Right cardiac atrium (tissue), 5 donors: ENCODE results near the gene ATF3. TPM values are rescaled to one million over a fixed set of nuclear protein-coding genes. Genes with fewer than 3 reads are reported as not detected.

Experiments
- ATAC-seq, 2 donors: fragments of 200-7000 bp; cut with Tn5 transposase; one replicate each; pipeline versions ENCODE4 v1.8.0 to v1.9.1; 2020; ENCODE audit warnings: moderate library complexity in 2 of 2, mild to moderate bottlenecking in 1 of 2
- DNase-seq, 3 donors: peaks; one replicate each; pipeline ENCODE4 v3.0.0-alpha.2; 2020
- H3K27ac ChIP-seq: one replicate; pipeline ENCODE4 v1.5.1; 2013; ENCODE audit warnings: mild to moderate bottlenecking, low read length, control low read depth, moderate library complexity
- H3K27me3 ChIP-seq: one replicate; pipeline ENCODE4 v1.6.1; 2013; ENCODE audit not compliant: control insufficient read depth, insufficient read depth
- H3K4me1 ChIP-seq: one replicate; pipeline ENCODE4 v1.6.1; 2013; ENCODE audit warnings: low read length; ENCODE audit not compliant: control insufficient read depth, insufficient read depth
- H3K4me3 ChIP-seq: one replicate; pipeline ENCODE4 v1.5.1; 2013; ENCODE audit warnings: low read length, control low read depth
- H3K9me3 ChIP-seq: one replicate; pipeline ENCODE4 v1.6.1; 2013; ENCODE audit warnings: low read length; ENCODE audit not compliant: control insufficient read depth
- WGBS: extraction: QIAGEN DNeasy Blood & Tissue Kit; methylation state at CpG from one replicate; pipeline ENCODE4 v1.1.7; 2013; 5-methylcytosine and 5-hydroxymethylcytosine counted together
- intact Hi-C, 4 donors: fragments of 100-400 bp; cut with DNase I; formaldehyde crosslinking; loops; one replicate each; pipeline versions ENCODE4 v1.11.0 to v1.14.0; 2022 to 2023
- polyA plus RNA-seq: library from polyadenylated mRNA; stranded (reverse); fragments of 200-250 nt; gene quantifications from one replicate; pipeline ENCODE4 v1.2.3, GENCODE V29; 2013
- total RNA-seq, 4 donors: library from RNA; stranded (reverse); fragmentation: NEBNext Ultra II Directional; extraction: Animal tissue kit (Norgen Biotek cat#: 25700); gene quantifications; one replicate each; pipeline ENCODE4 v1.2.1, GENCODE V29; 2021
- donor health status: healthy with polysubstance abuse.
- donor health status: DM: no; HTN: yes; CAD: no.
- donor health status: DM: no; HTN: no; CAD: no.
- donor health status: DM: no; HTN: yes; CAD: no; lungs with severe emphysema.
- donor health status: DM: yes; HTN: yes; CAD: no.

ATF3 gene
- total and polyA plus RNA-seq, 5 donors = 6.9 to 195 (median 8.5) TPM

GRCh38 chr1:212609701-212610574 lies 1.4 kb downstream of the ATF3 start:
- WGBS = 23% methylated on average over 20 of the region's 20 CpGs
- H3K9me3 ChIP-seq = no peaks in the 10 kb centered on the region
- no peaks in the 10 kb centered on the region for H3K27me3 ChIP-seq
- peak overlapping the region; percentile 95 for H3K27ac ChIP-seq
- intact Hi-C loops = loop anchor here in 1 of 4 donors (10.0 kb wide), 2 partner anchors 55 to 135 kb away; no protein-coding TSS in a partner anchor
- no peak for DNase-seq
- peak in 1 of 2 donors; percentile 0 for ATAC-seq
- H3K4me1 ChIP-seq = peaks cover 6% of the 10 kb centered on the region
- peak overlapping the region; percentile 91 for H3K4me3 ChIP-seq

- WGBS = 90% methylated on average over 5 of the region's 5 CpGs
- Histone ChIP-seq H3K27ac (no peak overlapping the region), H3K9me3 (no peaks in the 10 kb centered on the region), H3K27me3 (no peaks in the 10 kb centered on the region), H3K4me3 (peak overlapping the region; percentile 91), H3K4me1 (peaks cover 6% of the 10 kb centered on the region)
- DNase-seq (no peak), ATAC-seq (no peak)
- intact Hi-C loops = no loop called here
Observed at GRCh38 chr1:212610575-212610967, 2.0 kb downstream of the ATF3 start.

GRCh38 chr1:212611000-212611948 lies 2.7 kb downstream of the ATF3 start:
- no peak for ATAC-seq
- DNase-seq = no peak
- intact Hi-C loops = no loop called here
- Histone ChIP-seq H3K9me3 (no peaks in the 10 kb centered on the region), H3K27me3 (no peaks in the 10 kb centered on the region), H3K4me3 (no peak overlapping the region), H3K4me1 (peaks cover 6% of the 10 kb centered on the region), H3K27ac (no peak overlapping the region)
- 95% methylated on average over 2 of the region's 2 CpGs for WGBS

- no peak for DNase-seq
- H3K9me3 ChIP-seq = no peaks in the 10 kb centered on the region
- intact Hi-C loops = no loop called here
- H3K4me1 ChIP-seq = peaks cover 4% of the 10 kb centered on the region
- 91% methylated on average over 8 of the region's 8 CpGs for WGBS
- no peak overlapping the region for H3K4me3 ChIP-seq
- ATAC-seq = no peak
- H3K27ac ChIP-seq = no peak overlapping the region
- no peaks in the 10 kb centered on the region for H3K27me3 ChIP-seq
Observed at GRCh38 chr1:212612041-212612961, 3.7 kb downstream of the ATF3 start.

GRCh38 chr1:212613440-212614335 lies 5.1 kb downstream of the ATF3 start:
- ATAC-seq = no peak
- DNase-seq = no peak
- intact Hi-C loops = no loop called here
- 90% methylated on average over 8 of the region's 8 CpGs for WGBS
- Histone ChIP-seq H3K27me3 (no peaks in the 10 kb centered on the region), H3K4me3 (no peak overlapping the region), H3K27ac (no peak overlapping the region), H3K4me1 (peaks cover 4% of the 10 kb centered on the region), H3K9me3 (no peaks in the 10 kb centered on the region)

- no peaks in the 10 kb centered on the region for H3K27me3 ChIP-seq
- no peak overlapping the region for H3K4me3 ChIP-seq
- H3K9me3 ChIP-seq = no peaks in the 10 kb centered on the region
- H3K27ac ChIP-seq = no peak overlapping the region
- intact Hi-C loops = no loop called here
- H3K4me1 ChIP-seq = peaks cover 4% of the 10 kb centered on the region
- DNase-seq (no peak), ATAC-seq (no peak)
- 93% methylated on average over 5 of the region's 5 CpGs for whole genome bisulfite sequencing
Observed at GRCh38 chr1:212614453-212615200, 6.1 kb downstream of the ATF3 start.

GRCh38 chr1:212615201-212615470 lies 6.6 kb downstream of the ATF3 start:
- H3K4me3 ChIP-seq = no peak overlapping the region
- intact Hi-C loops = no loop called here
- H3K4me1 ChIP-seq = peaks cover 2% of the 10 kb centered on the region
- H3K27ac ChIP-seq = no peak overlapping the region
- H3K9me3 ChIP-seq = no peaks in the 10 kb centered on the region
- no peak for DNase-seq
- WGBS = 97% methylated on average over 9 of the region's 9 CpGs
- H3K27me3 ChIP-seq = no peaks in the 10 kb centered on the region
- no peak for ATAC-seq

- DNase-seq (no peak), ATAC-seq (no peak)
- H3K4me3 ChIP-seq = no peak overlapping the region
- WGBS = 93% methylated on average over 8 of the region's 8 CpGs
- H3K4me1 ChIP-seq = no peaks in the 10 kb centered on the region
- H3K9me3 ChIP-seq = no peaks in the 10 kb centered on the region
- intact Hi-C loops = no loop called here
- H3K27ac ChIP-seq = no peak overlapping the region
- H3K27me3 ChIP-seq = no peaks in the 10 kb centered on the region
Observed at GRCh38 chr1:212618466-212619210, 10.1 kb downstream of the ATF3 start.

GRCh38 chr1:212620293-212620692 lies 11.7 kb downstream of the ATF3 start:
- no peak for ATAC-seq
- H3K27ac ChIP-seq = no peak overlapping the region
- H3K9me3 ChIP-seq = no peaks in the 10 kb centered on the region
- no peaks in the 10 kb centered on the region for H3K4me1 ChIP-seq
- intact Hi-C loops = no loop called here
- DNase-seq = no peak
- 91% methylated on average over 1 of the region's 1 CpG for WGBS
- no peak overlapping the region for H3K4me3 ChIP-seq
- H3K27me3 ChIP-seq = no peaks in the 10 kb centered on the region
